IMR-90 (cell line): ENCODE results near the gene CISTR. TPM values are rescaled to one million over a fixed set of nuclear protein-coding genes. Genes with fewer than 3 reads are reported as not detected.

ENCODE experiments used
- ATAC-seq: fragments of 200-7000 bp; cut with Tn5 transposase; 2 replicates; pipeline ENCODE4 v1.9.1; 2020; ENCODE audit warnings: low read depth, mild to moderate bottlenecking, moderate library complexity
- BruUV-seq: library from RNA; stranded (reverse); fragments of 400-500 nt; replicated peaks from 2 replicates; lab custom pipeline; 2021; lab: Mats Ljungman, UMichigan
- CTCF ChIA-PET: fragments of 300-600 bp; formaldehyde crosslinking; extraction: SDS; loops from one replicate; lab custom pipeline; 2021; ENCODE audit warnings: antibody characterized with exemption; lab: Yijun Ruan, JAX
- POLR2A ChIA-PET: fragments of 300-600 bp; sonication (Branson Sonifier 250); formaldehyde crosslinking; loops from one replicate; lab custom pipeline; 2022; ENCODE audit warnings: antibody characterized with exemption; ENCODE audit not compliant: unreplicated experiment; lab: Charles Lee
- DNase-seq: peaks from one replicate; pipeline ENCODE4 v3.0.0; 2013
- H2AFZ ChIP-seq: replicated peaks from 2 replicates; pipeline ENCODE3; 2013; ENCODE audit warnings: low read length, mild to moderate bottlenecking; ENCODE audit not compliant: poor library complexity
- H2AK5ac ChIP-seq: 2 replicates; pipeline ENCODE4 v1.6.1; 2013; ENCODE audit warnings: low read depth, low read length, inconsistent platforms
- H2AK9ac ChIP-seq: replicated peaks from 2 replicates; pipeline ENCODE3; 2013; ENCODE audit warnings: mild to moderate bottlenecking, low read depth, low read length, moderate library complexity; ENCODE audit not compliant: poor library complexity
- H2BK120ac ChIP-seq: 2 replicates; pipeline ENCODE4 v1.6.1; 2013; ENCODE audit warnings: low read depth, low read length, inconsistent platforms
- H2BK15ac ChIP-seq: 3 replicates; pipeline ENCODE4 v1.6.1; 2013; ENCODE audit warnings: low read depth, low read length, inconsistent platforms
- H2BK20ac ChIP-seq: 2 replicates; pipeline ENCODE4 v1.6.1; 2013; ENCODE audit warnings: low read depth, mild to moderate bottlenecking, inconsistent platforms, low read length, moderate library complexity
- H2BK5ac ChIP-seq: 2 replicates; pipeline ENCODE4 v1.6.1; 2013; ENCODE audit warnings: mild to moderate bottlenecking, low read depth, low read length, inconsistent platforms; ENCODE audit not compliant: poor library complexity, severe bottlenecking
- H3K14ac ChIP-seq: replicated peaks from 2 replicates; pipeline ENCODE4 v1.6.1; 2013; ENCODE audit warnings: low read depth, low read length, inconsistent platforms
- H3K18ac ChIP-seq: 2 replicates; pipeline ENCODE4 v1.6.1; 2013; ENCODE audit warnings: low read depth, low read length, control low read depth
- H3K23ac ChIP-seq: 2 replicates; pipeline ENCODE4 v1.6.1; 2013; ENCODE audit warnings: low read depth, low read length, inconsistent platforms
- H3K27ac ChIP-seq: 2 replicates; pipeline ENCODE4 v1.5.1; 2013; ENCODE audit warnings: mild to moderate bottlenecking, control low read depth, low read length; ENCODE audit not compliant: insufficient read depth
- H3K27me3 ChIP-seq: 2 replicates; pipeline ENCODE4 v1.6.1; 2013; ENCODE audit warnings: low read length; ENCODE audit not compliant: control insufficient read depth, insufficient read depth
- H3K36me3 ChIP-seq: 2 replicates; pipeline ENCODE4 v1.6.1; 2013; ENCODE audit warnings: low read length, mixed read lengths; ENCODE audit not compliant: control insufficient read depth, insufficient read depth
- H3K4ac ChIP-seq: 2 replicates; pipeline ENCODE4 v1.6.1; 2013; ENCODE audit warnings: low read depth, low read length, inconsistent platforms
- H3K4me1 ChIP-seq: 2 replicates; pipeline ENCODE4 v1.6.1; 2013; ENCODE audit warnings: low read length, mixed read lengths; ENCODE audit not compliant: control insufficient read depth, insufficient read depth
- H3K4me2 ChIP-seq: 2 replicates; pipeline ENCODE4 v1.6.1; 2013; ENCODE audit warnings: low read depth, mild to moderate bottlenecking, control low read depth, low read length, moderate library complexity
- H3K4me3 ChIP-seq: 2 replicates; pipeline ENCODE4 v1.5.1; 2013; ENCODE audit warnings: low read depth, mild to moderate bottlenecking, control low read depth, low read length, moderate library complexity; ENCODE audit not compliant: insufficient read depth
- H3K56ac ChIP-seq: 2 replicates; pipeline ENCODE4 v1.6.1; 2013; ENCODE audit warnings: low read length, inconsistent platforms; ENCODE audit not compliant: insufficient read depth; ENCODE audit errors: extremely low read depth
- H3K79me1 ChIP-seq, 2 experiments: 2 replicates each; pipeline ENCODE4 v1.6.1; 2013; ENCODE audit warnings: low read length in 2 of 2, inconsistent platforms in 1 of 2, low read depth in 1 of 2
- H3K9ac ChIP-seq: 2 replicates; pipeline ENCODE4 v1.6.1; 2013; ENCODE audit warnings: low read depth, low read length, control low read depth
- H3K9me1 ChIP-seq: 2 replicates; pipeline ENCODE4 v1.6.1; 2013; ENCODE audit warnings: low read length, inconsistent platforms; ENCODE audit not compliant: insufficient read depth
- H3K9me3 ChIP-seq: 2 replicates; pipeline ENCODE4 v1.6.1; 2013; ENCODE audit warnings: low read length; ENCODE audit not compliant: control insufficient read depth, insufficient read depth
- H4K20me1 ChIP-seq: 2 replicates; pipeline ENCODE4 v1.6.1; 2013; ENCODE audit warnings: low read length, inconsistent platforms; ENCODE audit not compliant: insufficient read depth
- H4K5ac ChIP-seq: 2 replicates; pipeline ENCODE4 v1.6.1; 2013; ENCODE audit warnings: mild to moderate bottlenecking, low read depth, low read length, control low read depth
- H4K8ac ChIP-seq, 2 experiments: 2 replicates each; pipeline ENCODE4 v1.6.1; 2013; ENCODE audit warnings: low read depth in 2 of 2, low read length in 2 of 2, control low read depth in 1 of 2, inconsistent platforms in 1 of 2
- H4K91ac ChIP-seq: 2 replicates; pipeline ENCODE4 v1.6.1; 2013; ENCODE audit warnings: low read depth, low read length, inconsistent platforms; ENCODE audit not compliant: insufficient read depth
- CHD1 ChIP-seq: IDR thresholded peaks from 2 replicates; pipeline ENCODE4 v1.6.1; 2012; ENCODE audit warnings: low read depth, low read length, improper control_type of control experiment
- CTCF ChIP-seq: conservative IDR thresholded peaks from 2 replicates; pipeline ENCODE4 v1.5.1; 2012; ENCODE audit warnings: mild to moderate bottlenecking, low read depth, low read length, improper control_type of control experiment
- RFX5 ChIP-seq: IDR thresholded peaks from 2 replicates; pipeline ENCODE4 v1.8.0; 2012; ENCODE audit warnings: low read depth, mild to moderate bottlenecking, low read length, moderate library complexity
- USF2 ChIP-seq: fragments of 150-350 bp; IDR thresholded peaks from 2 replicates; pipeline ENCODE4 v1.6.1; 2017; ENCODE audit warnings: mild to moderate bottlenecking, antibody characterized with exemption, low read length, low read depth
- WGBS, 2 experiments: methylation state at CpG; one replicate each; pipeline versions ENCODE4 v1.1.5 to v1.1.7; 2013; ENCODE audit warnings: missing lambda C conversion rate in 2 of 2; ENCODE audit not compliant: insufficient read length in 1 of 2; ENCODE audit errors: extremely low coverage in 2 of 2; 5-methylcytosine and 5-hydroxymethylcytosine counted together
- dilution Hi-C: fragments of 300-500 bp; cut with HindIII; formaldehyde crosslinking; loops from one replicate; pipeline ENCODE4 v1.14.3; 2018; ENCODE audit warnings: low sequenced_read_pairs; ENCODE audit not compliant: unreplicated experiment
- in situ Hi-C: fragments of 300-500 bp; cut with MboI; formaldehyde crosslinking; loops from 3 replicates; pipeline ENCODE4 v1.14.3; 2019; ENCODE audit warnings: low sequenced_read_pairs, inconsistent platforms, mixed read lengths
- intact Hi-C: fragments of 100-400 bp; cut with micrococcal nuclease; formaldehyde crosslinking; loops from 2 replicates; pipeline ENCODE4 v1.10.0; 2022
- polyA plus RNA-seq, 3 experiments: library from polyadenylated mRNA; depleted of rRNA; stranded (reverse); fragments of >200 nt; gene quantifications; 2 replicates each; pipeline ENCODE4 v1.2.3, GENCODE V29; 2012; ENCODE audit warnings: low replicate concordance in 1 of 3
- total RNA-seq: library from RNA; depleted of rRNA; stranded (reverse); fragments of >200 nt; gene quantifications from 2 replicates; pipeline ENCODE4 v1.2.3, GENCODE V29; 2012

Gene CISTR
- total and polyA plus RNA-seq, 2 of the 4 experiments (the other 2 are of a cell fraction) = not detected

- no CpG with 5 or more reads among the region's 2 CpGs for WGBS, 2 experiments
- Histone ChIP-seq H3K4me3 (no peak overlapping the region), H3K4ac (no peak overlapping the region), H3K9me3 (no peaks in the 10 kb centered on the region), H3K18ac (no peak overlapping the region), H3K9me1 (no peaks in the 10 kb centered on the region; the same call in 1 of the 2 replicates), H3K56ac (no peak overlapping the region), H3K23ac (no peak overlapping the region), H3K4me1 (no peaks in the 10 kb centered on the region), H4K5ac (no peak overlapping the region), H4K20me1 (no peaks in the 10 kb centered on the region), H2BK5ac (no peak overlapping the region), H3K36me3 (no peaks in the 10 kb centered on the region), H2BK20ac (no peak overlapping the region), H3K27me3 (peaks cover 52% of the 10 kb centered on the region), H3K9ac (no peak overlapping the region), H3K79me1 (no peaks in the 10 kb centered on the region), H3K14ac (no peak overlapping the region), H4K8ac (no peak overlapping the region), H3K4me2 (no peak overlapping the region), H2AK9ac (no peak overlapping the region), H2BK120ac (no peak overlapping the region), H2AFZ (no peak overlapping the region), H4K91ac (no peak overlapping the region), H2BK15ac (no peak overlapping the region), H2AK5ac (no peak overlapping the region), H3K27ac (no peak overlapping the region)
- intact Hi-C loops (no loop called here), dilution Hi-C loops (no loop called here), in situ Hi-C loops (no loop called here)
- no peak for ATAC-seq
- no TSS peak for BruUV-seq
- no peak for DNase-seq
- TF ChIP-seq CHD1 (no peak), USF2 (no peak), RFX5 (no peak), CTCF (no peak)
- POLR2A ChIA-PET = no interaction called here
- CTCF ChIA-PET = no interaction called here
These were observed 33.4 kb upstream of the CISTR start for GRCh38 chr12:53785161-53785560.
